ENCODE data around the gene LCP2.

The LCP2 gene

DNA sequence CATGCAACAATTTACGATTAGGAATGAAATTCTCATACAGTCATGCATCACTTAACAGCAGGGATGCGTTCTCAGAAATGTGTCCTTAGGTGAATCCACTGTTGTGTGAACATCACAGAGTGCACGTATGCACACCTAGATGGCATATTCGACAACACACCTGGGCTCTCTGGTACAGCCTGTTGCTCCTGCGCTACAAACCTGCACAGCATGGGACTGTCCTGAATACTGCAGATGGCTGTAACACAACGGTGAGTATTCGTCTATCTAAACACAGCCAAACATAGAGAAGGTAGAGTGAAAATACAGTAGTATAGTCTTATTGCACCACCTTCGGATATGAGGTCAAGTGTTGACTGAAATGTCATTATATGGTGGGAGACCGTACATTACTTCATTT is 44.0 kb upstream of the LCP2 start:
- no peak for DNase-seq
- no peak overlapping the region for H3K4me3 ChIP-seq
- intact Hi-C loops (cut with DNase I; ENCODE audit: low total_unique reads), result no loop called here
- H3K4me1 ChIP-seq, result no peaks in the 10 kb centered on the region
- H3K27me3 ChIP-seq, result no peaks in the 10 kb centered on the region
- no peak for TF ChIP-seq CTCF (IDR thresholded peaks at IDR 0.05)
- H3K36me3 ChIP-seq, result no peaks in the 10 kb centered on the region
- no peak overlapping the region for H3K27ac ChIP-seq
- H3K9me3 ChIP-seq, result peaks cover 0 to 7% (median 0%) of the 10 kb centered on the region in 3 donors

- no peak for DNase-seq
Measured at GRCh38 chr5:170339780-170340167, 42.2 kb upstream of the LCP2 start.

DNA sequence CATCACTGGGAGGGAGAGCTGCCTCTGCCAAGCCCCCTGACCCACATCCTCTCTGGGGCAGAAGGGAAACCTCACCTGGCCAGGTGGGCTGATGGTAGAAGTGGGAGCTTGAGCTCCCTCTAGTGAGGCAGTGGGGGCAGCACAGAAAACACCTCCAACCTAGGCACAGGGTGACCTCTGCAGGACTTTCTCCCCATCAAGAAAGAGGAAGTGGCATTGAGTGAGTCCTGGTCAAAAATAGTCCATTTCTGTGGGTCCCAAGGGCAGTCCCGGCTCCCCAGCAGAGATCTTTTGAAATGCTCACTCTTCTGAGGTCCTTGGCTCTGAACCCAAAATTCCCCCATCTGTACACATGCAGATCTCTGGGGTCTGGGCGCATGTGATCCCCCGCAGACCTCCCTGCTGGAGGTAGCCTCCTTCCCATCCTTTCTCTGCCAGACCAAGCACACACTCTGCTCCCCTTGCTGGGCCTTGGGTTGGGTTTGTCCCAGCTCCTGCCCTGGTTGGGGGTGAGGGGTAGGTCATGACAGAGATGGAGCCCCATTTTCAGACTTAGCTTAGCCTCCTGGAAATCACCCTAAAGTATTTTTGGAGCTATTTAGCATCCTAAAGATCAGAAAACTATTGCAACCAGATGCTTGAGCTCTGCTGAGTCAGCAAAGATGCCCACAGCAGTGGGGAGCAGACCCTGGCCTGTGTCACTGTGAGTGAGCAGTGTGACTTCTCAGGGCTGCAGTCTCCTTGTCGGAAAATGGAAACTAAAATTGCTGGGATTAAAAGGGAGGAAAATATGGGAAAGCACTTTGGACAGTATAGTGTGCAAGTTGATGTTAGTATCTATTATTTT is 41.6 kb upstream of the LCP2 start:
- Histone ChIP-seq H3K27ac (no peak overlapping the region), H3K4me3 (no peak overlapping the region), H3K4me1 (no peaks in the 10 kb centered on the region), H3K36me3 (no peaks in the 10 kb centered on the region), H3K27me3 (no peaks in the 10 kb centered on the region), H3K9me3 (no peaks in the 10 kb centered on the region)
- DNase-seq, result no peak
- intact Hi-C loops (cut with DNase I; ENCODE audit: low total_unique reads), result no loop called here
- no peak for TF ChIP-seq CTCF (IDR thresholded peaks at IDR 0.05)

More at GRCh38 chr5:170339780-170340167, 42.2 kb upstream of the LCP2 start:
- Histone ChIP-seq H3K36me3 (no peaks in the 10 kb centered on the region), H3K27ac (no peak overlapping the region), H3K9me3 (no peaks in the 10 kb centered on the region), H3K4me3 (no peak overlapping the region), H3K4me1 (no peaks in the 10 kb centered on the region), H3K27me3 (no peaks in the 10 kb centered on the region)
- TF ChIP-seq CTCF (IDR thresholded peaks at IDR 0.05), result no peak
- intact Hi-C loops (cut with DNase I; ENCODE audit: low total_unique reads), result no loop called here

GRCh38 chr5:170338291-170338690 is 40.7 kb upstream of the LCP2 start:
- no peak overlapping the region for H3K27ac ChIP-seq
- no peaks in the 10 kb centered on the region for H3K4me1 ChIP-seq
- intact Hi-C loops (cut with DNase I; ENCODE audit: low total_unique reads), result no loop called here
- no peak for TF ChIP-seq CTCF (IDR thresholded peaks at IDR 0.05)
- no peaks in the 10 kb centered on the region for H3K27me3 ChIP-seq
- DNase-seq, result no peak
- no peaks in the 10 kb centered on the region for H3K9me3 ChIP-seq
- H3K4me3 ChIP-seq, result no peak overlapping the region
- H3K36me3 ChIP-seq, result no peaks in the 10 kb centered on the region

- Histone ChIP-seq H3K9me3 (no peaks in the 10 kb centered on the region), H3K4me3 (no peak overlapping the region), H3K4me1 (no peaks in the 10 kb centered on the region), H3K27ac (no peak overlapping the region), H3K27me3 (no peaks in the 10 kb centered on the region), H3K36me3 (no peaks in the 10 kb centered on the region)
- TF ChIP-seq CTCF (IDR thresholded peaks at IDR 0.05), result no peak
- intact Hi-C loops (cut with DNase I; ENCODE audit: low total_unique reads), result no loop called here
- no peak for DNase-seq
Measured at GRCh38 chr5:170337045-170337733, 39.6 kb upstream of the LCP2 start.
